ENCODE results near the gene PLCB4.

- no peak for TF ChIP-seq CTCF (IDR thresholded peaks at IDR 0.05)
- no peak for TF ChIP-seq EZH2 (IDR thresholded peaks at IDR 0.05)
- TF ChIP-seq EZH2phosphoT487 (IDR thresholded peaks at IDR 0.05): no peak
Observed at GRCh38 chr20:9072861-9073500, 4.1 kb downstream of the PLCB4 start.
